OCI-LY7 (cell line): ENCODE results near the gene PIN1. TPM values are rescaled to one million over a fixed set of nuclear protein-coding genes. Genes with fewer than 3 reads are reported as not detected.

Experiments used
- Bru-seq: library from RNA; stranded (reverse); fragments of 400-500 nt; gene quantifications from one replicate; lab custom pipeline; 2021; lab: Mats Ljungman, UMichigan
- BruChase-seq, 2 experiments: library from RNA; stranded (reverse); fragments of 400-500 nt; gene quantifications; one replicate each; lab custom pipeline; 2021; lab: Mats Ljungman, UMichigan
- BruUV-seq: library from RNA; stranded (reverse); fragments of 400-500 nt; replicated peaks from 2 replicates; lab custom pipeline; 2021; lab: Mats Ljungman, UMichigan
- CTCF ChIA-PET: fragments of 300-600 bp; sonication (Branson Sonifier 250); formaldehyde crosslinking; loops from one replicate; lab custom pipeline; 2022; ENCODE audit warnings: antibody characterized with exemption; ENCODE audit not compliant: unreplicated experiment; lab: Charles Lee
- POLR2A ChIA-PET: fragments of 300-600 bp; sonication (Branson Sonifier 250); formaldehyde crosslinking; loops from one replicate; lab custom pipeline; 2022; ENCODE audit warnings: antibody characterized with exemption; lab: Charles Lee
- DNase-seq: peaks from one replicate; pipeline ENCODE4 v3.0.0-alpha.2; 2015; ENCODE audit warnings: low spot score
- H2AFZ ChIP-seq: fragments of 200-600 bp; sonication (generic), shearing (Covaris generic); 2 replicates; pipeline ENCODE4 v1.6.1; 2014; ENCODE audit warnings: mild to moderate bottlenecking, antibody characterized with exemption, low read length, moderate library complexity
- H3K27ac ChIP-seq: fragments of 200-600 bp; sonication (generic); 2 replicates; pipeline ENCODE4 v1.5.1; 2014; ENCODE audit warnings: mixed run types, low read depth, mild to moderate bottlenecking, moderate library complexity, low read length, inconsistent platforms; ENCODE audit not compliant: poor library complexity, severe bottlenecking
- H3K36me3 ChIP-seq: fragments of 200-600 bp; sonication (generic); 2 replicates; pipeline ENCODE4 v1.6.1; 2014; ENCODE audit warnings: mild to moderate bottlenecking, antibody characterized with exemption, low read length, moderate library complexity, mixed read lengths; ENCODE audit not compliant: insufficient read depth
- H3K4me1 ChIP-seq: fragments of 200-600 bp; sonication (generic); 2 replicates; pipeline ENCODE4 v1.5.1; 2014; ENCODE audit warnings: mild to moderate bottlenecking, low read length; ENCODE audit not compliant: insufficient read depth, poor library complexity, severe bottlenecking
- H3K4me2 ChIP-seq: fragments of 200-600 bp; sonication (generic); 2 replicates; pipeline ENCODE4 v1.6.1; 2014; ENCODE audit warnings: mild to moderate bottlenecking, low read length
- H3K4me3 ChIP-seq: fragments of 200-600 bp; sonication (generic); 2 replicates; pipeline ENCODE4 v1.5.1; 2014; ENCODE audit warnings: mild to moderate bottlenecking, low read depth, low read length; ENCODE audit not compliant: poor library complexity, severe bottlenecking
- H3K79me2 ChIP-seq: fragments of 200-600 bp; sonication (generic); 2 replicates; pipeline ENCODE4 v1.6.1; 2016; ENCODE audit warnings: low read depth, mild to moderate bottlenecking, low read length, moderate library complexity, mixed read lengths; ENCODE audit not compliant: insufficient read depth
- H3K9me2 ChIP-seq: fragments of 200-600 bp; sonication (generic); 2 replicates; pipeline ENCODE4 v1.6.1; 2016; ENCODE audit warnings: mild to moderate bottlenecking, low read length, mixed read lengths; ENCODE audit not compliant: insufficient read depth
- H3K9me3 ChIP-seq: fragments of 200-600 bp; sonication (generic); 2 replicates; pipeline ENCODE4 v1.6.1; 2014; ENCODE audit warnings: mild to moderate bottlenecking, mixed run types, low read length, mixed read lengths
- H4K20me1 ChIP-seq: fragments of 200-600 bp; sonication (generic); 2 replicates; pipeline ENCODE4 v1.6.1; 2014; ENCODE audit warnings: mild to moderate bottlenecking, antibody characterized with exemption, low read length, moderate library complexity, mixed read lengths; ENCODE audit not compliant: insufficient read depth
- CTCF ChIP-seq: fragments of 200-600 bp; sonication (generic); conservative IDR thresholded peaks from 2 replicates; pipeline ENCODE4 v1.5.1; 2014; ENCODE audit warnings: mild to moderate bottlenecking, antibody characterized with exemption, low read length, moderate library complexity, mixed read lengths
- EZH2phosphoT487 ChIP-seq: fragments of 200-600 bp; sonication (generic); IDR thresholded peaks from 2 replicates; pipeline ENCODE4 v1.6.1; 2018; ENCODE audit warnings: low read depth, borderline replicate concordance, mild to moderate bottlenecking, mixed run types, antibody characterized with exemption, low read length, moderate library complexity, mixed read lengths
- intact Hi-C: fragments of 100-400 bp; cut with micrococcal nuclease; formaldehyde crosslinking; loops from one replicate; pipeline ENCODE4 v1.10.0; 2022; ENCODE audit not compliant: unreplicated experiment
- long read RNA-seq: library from polyadenylated mRNA; stranded (forward); transcript quantifications from one replicate; pipeline ENCODE4 v2.0.0, GENCODE V29; 2022
- total RNA-seq, 2 experiments: library from RNA; depleted of rRNA in 1 of 2; stranded (reverse); fragments of >200 nt in 1 of 2; shearing (Covaris generic) in 1 of 2; gene quantifications; 2 replicates each; pipeline ENCODE4 v1.2.3, GENCODE V29; 2014 to 2022

PIN1 gene
- total RNA-seq (2014; rRNA removed; shearing (Covaris generic)) = 131 and 137 TPM in 2 replicates
- total RNA-seq (2022) = 86.4 and 86.9 TPM in 2 replicates
- Bru-seq, nascent RNA = percentile 68 among the genes with signal in this experiment
- percentile 72 among the genes with signal in this experiment for BruChase-seq, experiment 1, labeled RNA remaining after a 6-hour chase
- percentile 70 among the genes with signal in this experiment for BruChase-seq, experiment 2, labeled RNA remaining after a 2-hour chase
- long read RNA-seq, full-length matches to known transcripts = 122 of 137 reads
- long read RNA-seq, partial matches to known transcripts = 3 of 137 reads
- long read RNA-seq, other reads (novel, unspliced or antisense) = 12 of 137 reads

DNA sequence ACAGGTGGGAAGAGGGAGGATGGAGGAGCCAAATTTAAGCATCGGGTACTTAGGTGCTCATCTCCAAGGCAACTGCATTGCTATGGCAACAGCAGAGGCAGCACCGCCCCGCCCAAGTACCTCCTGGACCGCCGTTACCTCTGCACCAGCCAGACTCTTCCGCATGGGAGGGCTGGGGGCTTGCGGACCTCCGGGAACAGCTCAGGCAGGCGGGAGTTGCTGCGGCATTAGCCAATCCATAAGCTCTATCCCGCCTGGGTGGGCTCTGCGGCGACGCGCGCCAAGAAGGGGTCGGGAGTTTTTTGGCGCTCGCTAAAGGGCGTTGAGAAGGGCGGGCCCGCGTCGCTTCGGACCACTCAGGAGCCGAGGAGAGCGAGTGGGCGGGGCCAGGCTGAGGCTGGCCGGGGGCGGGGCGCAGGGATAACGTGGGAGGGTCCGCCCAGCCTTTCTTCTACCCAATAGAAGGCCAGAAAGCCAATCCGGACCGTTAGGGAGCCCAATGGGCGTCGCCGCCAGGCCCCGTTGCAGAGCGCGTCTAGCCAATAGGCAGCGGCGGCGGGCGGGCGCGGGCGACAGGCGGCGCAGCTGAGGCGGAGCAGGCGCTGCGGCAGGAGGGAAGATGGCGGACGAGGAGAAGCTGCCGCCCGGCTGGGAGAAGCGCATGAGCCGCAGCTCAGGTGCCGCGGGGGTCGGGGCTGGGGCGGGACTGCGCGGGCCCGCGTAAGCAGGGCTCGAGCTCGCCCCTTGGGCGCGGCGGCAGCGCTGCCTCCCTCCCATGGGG, at the start of gene PIN1:
PIN1 (plus strand) TSS at position 593 of the 781 bp plus-strand sequence; CDS start at position 620, 27 bp downstream.
- CTCF ChIA-PET = interaction anchor here (0.6 kb wide), 1 partner anchor 1190 kb away, joined by 12 read pairs; no protein-coding TSS in a partner anchor
- intact Hi-C loops = no loop called here

DNA sequence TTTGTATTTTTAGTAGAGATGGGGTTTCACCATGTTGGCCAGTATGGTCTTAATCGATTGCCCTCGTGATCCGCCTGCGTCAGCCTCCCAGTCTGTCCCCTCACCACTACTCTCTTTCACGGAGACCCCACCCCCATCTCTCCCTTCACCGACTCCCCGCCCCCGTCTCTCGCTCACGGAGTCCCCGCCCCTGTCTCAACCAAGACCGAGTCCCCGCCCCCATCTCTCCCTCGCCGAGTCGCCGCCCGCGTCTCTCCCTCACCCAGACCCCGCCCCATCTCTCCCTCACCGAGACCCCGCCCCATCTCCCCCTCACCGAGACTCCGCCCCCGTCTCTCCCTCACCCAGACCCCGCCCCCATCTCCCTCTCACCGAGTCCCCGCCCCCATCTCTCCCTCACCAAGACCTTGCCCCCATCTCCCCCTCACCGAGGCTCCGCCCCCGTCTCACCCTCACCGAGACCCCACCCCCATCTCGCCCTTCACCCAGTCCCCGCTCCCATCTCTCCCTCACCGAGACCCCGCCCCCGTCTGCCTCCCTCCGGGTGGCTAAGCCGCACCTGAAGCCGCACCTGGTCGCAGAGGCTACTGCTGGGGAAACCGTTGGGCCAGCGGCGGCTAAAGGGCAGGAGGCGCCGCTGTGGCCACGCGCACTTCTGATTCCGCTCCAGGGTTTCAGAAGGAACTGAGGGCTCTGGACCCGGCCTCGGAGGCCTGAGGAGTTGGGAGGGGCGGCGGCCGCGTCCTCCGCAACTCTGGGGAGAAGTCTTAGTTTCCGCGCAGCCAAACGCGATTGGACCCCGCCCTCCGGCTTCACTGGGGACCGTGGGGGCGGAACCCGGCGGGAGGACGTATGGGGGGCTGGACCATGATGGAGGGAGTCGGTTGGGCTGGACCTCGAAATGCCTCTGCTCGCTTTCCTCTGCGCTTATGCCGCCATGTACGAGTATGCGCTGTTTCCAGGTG, 49.5 kb upstream of the PIN1 start:
- ChIA-PET POLR2A (interaction anchor here (0.7 kb wide), 1 partner anchor 1350 kb away, joined by 6 read pairs; no protein-coding TSS in a partner anchor), CTCF (no interaction called here)
- peak overlapping the region; percentile 69 for H3K4me3 ChIP-seq
- peaks cover 18% of the 10 kb centered on the region for H3K4me1 ChIP-seq
- TSS peak; percentile 89 for BruUV-seq
- TF ChIP-seq EZH2phosphoT487 = no peak
- no peak for TF ChIP-seq CTCF
- peak; percentile 97 for DNase-seq
- H3K79me2 ChIP-seq = no peaks in the 10 kb centered on the region
- H3K27ac ChIP-seq = peak overlapping the region; percentile 62
- H2AFZ ChIP-seq = peak overlapping the region; percentile 97
- intact Hi-C loops = loop anchor here (1.0 to 2.0 kb wide), 2 partner anchors 17 to 201 kb away; partner anchors contain the start of genes ZNF121 and ZNF846
- H3K36me3 ChIP-seq = no peaks in the 10 kb centered on the region
- peak overlapping the region; percentile 88 for H3K4me2 ChIP-seq
- no peaks in the 10 kb centered on the region for H3K9me2 ChIP-seq
- no peaks in the 10 kb centered on the region for H4K20me1 ChIP-seq
- no peaks in the 10 kb centered on the region for H3K9me3 ChIP-seq

More for the DNA sequence above, at the start of gene PIN1:
- Histone ChIP-seq H2AFZ (no peak within 1 kb of the TSS; the same call in 1 of the 2 replicates), H3K4me3 (peak within 1 kb of the TSS; percentile 91), H3K9me2 (no peaks in the 10 kb centered on the region), H3K36me3 (peaks cover 41% of the 10 kb centered on the region), H3K4me2 (peak within 1 kb of the TSS; percentile 80), H3K27ac (peak within 1 kb of the TSS; percentile 29), H3K9me3 (no peaks in the 10 kb centered on the region), H4K20me1 (no peaks in the 10 kb centered on the region), H3K4me1 (peaks cover 17% of the 10 kb centered on the region), H3K79me2 (peaks cover 23% of the 10 kb centered on the region)
- DNase-seq = peak; percentile 99
- POLR2A ChIA-PET = interaction anchor here (1.3 kb wide), 1 partner anchor 184 kb away, joined by 3 read pairs; no protein-coding TSS in a partner anchor
- TF ChIP-seq EZH2phosphoT487 (no peak), CTCF (0 out of 2 replicates have a peak, but pooled peaks have one; percentile 39)
- BruUV-seq = no TSS peak
